D721Med (cell line): Measurements from ENCODE around the gene TTLL11.
A peak's percentile ranks its signal among the peaks of the same experiment; 100 is the strongest.

Experiments
- DNase-seq: peaks from one replicate; pipeline ENCODE4 v3.0.0; 2011; ENCODE audit warnings: low spot score; ENCODE audit not compliant: insufficient read length
- FAIRE-seq: peaks from 2 replicates; lab custom pipeline; 2011; peaks lifted over from hg19 to GRCh38; lab: Jason Lieb, UNC
- CTCF ChIP-seq: IDR thresholded peaks from 2 replicates; pipeline ENCODE4 v1.5.1; 2012; ENCODE audit warnings: mild to moderate bottlenecking, control low read depth; ENCODE audit not compliant: insufficient read depth; ENCODE audit errors: missing control alignments

The TTLL11 gene

GRCh38 chr9:122124048-122124447, 30.9 kb upstream of the TTLL11 start:
- FAIRE-seq, result no peak
- no peak for TF ChIP-seq CTCF
- DNase-seq, result no peak

GRCh38 chr9:122122903-122123632, 30.0 kb upstream of the TTLL11 start:
- TF ChIP-seq CTCF, result peak; percentile 100
- DNase-seq, result peak; percentile 69
- no peak for FAIRE-seq

- no peak for TF ChIP-seq CTCF
- DNase-seq (no peak), FAIRE-seq (no peak)
These were observed 29.4 kb upstream of the TTLL11 start for GRCh38 chr9:122122468-122122867.

DNA sequence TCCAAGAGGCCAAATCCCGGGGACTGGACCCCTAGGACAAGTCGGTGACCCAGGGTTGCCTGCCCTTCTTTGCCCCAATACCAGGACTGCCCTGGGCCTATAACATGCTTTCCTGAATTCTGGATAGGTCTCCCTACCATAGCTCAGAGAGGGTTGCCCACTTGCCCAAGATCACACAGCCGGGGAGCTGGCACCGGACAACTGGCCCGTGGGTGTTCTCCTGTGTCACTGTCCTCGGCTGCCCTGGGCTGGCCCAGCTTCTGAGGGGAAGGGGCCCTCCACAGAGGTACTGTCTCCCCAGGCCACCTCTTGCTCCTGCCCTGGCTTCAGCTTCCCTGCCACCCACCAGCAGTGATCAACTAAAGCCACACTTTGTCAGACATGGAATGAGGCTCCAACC, 28.8 kb upstream of the TTLL11 start:
- DNase-seq (no peak), FAIRE-seq (no peak)
- TF ChIP-seq CTCF, result no peak

DNA sequence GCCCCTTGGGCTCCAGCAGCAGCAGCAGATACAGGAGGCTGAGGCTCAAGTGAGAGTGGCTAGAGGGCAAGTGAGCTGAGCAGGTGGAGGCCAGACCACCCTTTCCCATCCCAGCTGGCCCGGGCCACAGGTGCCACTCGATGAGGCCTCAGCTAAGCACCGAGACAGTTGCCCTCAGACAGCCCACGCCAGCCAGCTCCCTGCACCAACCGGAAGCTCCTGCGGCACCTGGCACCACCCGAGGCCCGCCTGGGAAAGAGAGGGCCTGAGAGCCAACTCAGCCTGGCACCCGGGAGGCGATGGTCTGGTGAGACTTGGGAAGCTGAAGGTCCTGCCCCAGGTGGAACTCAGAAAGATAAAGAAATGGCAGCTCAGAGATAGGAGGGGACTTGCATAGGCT, 28.3 kb upstream of the TTLL11 start:
- FAIRE-seq (no peak), DNase-seq (no peak)
- TF ChIP-seq CTCF, result no peak

DNA sequence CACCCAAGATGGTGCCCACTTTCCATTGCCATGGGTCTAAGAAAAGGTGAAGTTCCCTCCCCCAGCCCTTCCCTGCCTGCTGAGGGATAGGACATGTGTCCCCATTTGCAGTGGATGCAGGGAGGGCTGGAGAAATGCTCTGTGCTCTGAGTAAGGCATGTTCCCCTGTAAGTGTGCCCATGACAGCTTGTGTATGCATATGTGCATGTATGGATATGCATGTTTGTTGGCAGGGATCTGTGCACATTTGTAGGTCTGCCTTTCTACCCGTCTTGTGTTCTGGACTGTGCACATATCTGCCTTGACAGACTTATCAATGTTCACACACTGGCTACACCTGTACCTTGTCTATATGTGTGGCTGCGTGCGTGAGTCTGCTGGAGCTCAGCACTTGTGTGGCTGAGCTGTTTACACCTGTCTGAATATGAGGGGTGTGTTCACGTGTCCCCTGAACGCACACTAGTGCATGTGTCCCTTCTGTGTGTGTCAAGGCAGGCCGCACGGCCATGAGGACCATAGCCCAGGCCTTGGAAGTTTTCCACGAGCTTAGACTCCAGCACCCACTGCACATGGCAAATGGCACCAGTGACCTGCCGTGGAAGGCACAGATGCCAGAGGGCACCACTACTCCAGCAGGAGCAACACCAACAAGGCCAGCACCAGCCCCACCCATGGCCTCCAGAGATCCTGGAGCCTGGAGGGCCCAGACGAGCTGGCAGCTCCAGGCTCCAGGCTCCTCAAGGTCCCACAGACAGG, 27.4 kb upstream of the TTLL11 start:
- DNase-seq (no peak), FAIRE-seq (no peak)
- TF ChIP-seq CTCF, result no peak

DNA sequence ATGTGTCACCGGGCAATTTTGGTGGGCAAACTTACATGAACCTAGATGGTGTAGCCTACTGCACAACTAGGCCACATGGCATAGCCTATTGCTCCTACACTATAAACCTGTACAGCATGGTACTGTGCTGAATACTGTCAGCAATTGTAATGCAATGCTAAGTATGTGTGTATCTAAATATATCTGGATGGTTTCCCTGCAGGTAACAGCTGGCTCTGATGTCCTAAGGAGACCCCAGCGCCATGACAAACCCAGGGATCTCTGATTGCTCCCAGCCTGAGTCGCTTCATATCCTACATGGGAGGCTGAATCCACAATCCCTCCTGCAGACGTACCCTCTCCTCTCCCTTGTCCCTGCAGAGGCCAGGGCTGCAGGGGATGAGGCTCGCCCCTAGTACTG, 26.6 kb upstream of the TTLL11 start:
- FAIRE-seq (no peak), DNase-seq (no peak)
- TF ChIP-seq CTCF, result no peak
